K562 (cell line): ENCODE measurements around the gene LCN1. TPM values are rescaled to one million over a fixed set of nuclear protein-coding genes. Genes with fewer than 3 reads are reported as not detected.

Source experiments
- ATAC-seq: fragments of 200-7000 bp; cut with Tn5 transposase; 3 replicates; pipeline ENCODE4 v1.9.1; 2020; ENCODE audit warnings: moderate library complexity
- BruUV-seq: library from RNA; stranded (reverse); fragments of 400-500 nt; replicated peaks from 2 replicates; lab custom pipeline; 2021; lab: Mats Ljungman, UMichigan
- CTCF ChIA-PET: fragments of 300-600 bp; formaldehyde crosslinking; extraction: SDS; loops from one replicate; lab custom pipeline; 2021; ENCODE audit warnings: low intra/inter-chr PET ratio; lab: Yijun Ruan, JAX
- POLR2A ChIA-PET: fragments of 300-600, 350-650 bp; sonication (Branson Sonifier 250); formaldehyde crosslinking; extraction: SDS; loops from one replicate; lab custom pipeline; 2021; ENCODE audit warnings: antibody characterized with exemption, inconsistent platforms; lab: Yijun Ruan, JAX
- DNase-seq, 4 experiments: peaks; one replicate each; pipeline versions ENCODE4 v3.0.0 to v3.0.0-alpha.2; 2011 to 2018; ENCODE audit warnings: low spot score in 3 of 4, mixed read lengths in 3 of 4; ENCODE audit errors: extremely low read depth in 1 of 4
- FAIRE-seq: peaks from 2 replicates; lab custom pipeline; 2011; peaks lifted over from hg19 to GRCh38; lab: Jason Lieb, UNC
- H2AFZ ChIP-seq: 2 replicates; pipeline ENCODE4 v1.6.0; 2011; ENCODE audit warnings: low read depth, low read length, control low read depth, inconsistent platforms
- H3K27ac ChIP-seq: fragments of 200-600 bp; 3 replicates; pipeline ENCODE4 v1.8.0; 2011; ENCODE audit warnings: low read depth, mild to moderate bottlenecking, control low read depth, inconsistent platforms, low read length, moderate library complexity, mixed read lengths; ENCODE audit errors: extremely low read depth
- H3K27me3 ChIP-seq, 2 experiments: fragments of 300-600 bp in 1 of 2; 2 replicates in 1 of 2; 3 replicates in 1 of 2; pipeline versions ENCODE4 v1.6.0 to v1.8.0; 2011; ENCODE audit warnings: inconsistent platforms in 2 of 2, low read length in 2 of 2, mild to moderate bottlenecking in 1 of 2, mixed read lengths in 1 of 2, moderate library complexity in 1 of 2; ENCODE audit not compliant: control insufficient read depth in 2 of 2, insufficient read depth in 2 of 2
- H3K36me3 ChIP-seq: fragments of 300-600 bp; 3 replicates; pipeline ENCODE4 v1.8.0; 2011; ENCODE audit warnings: mild to moderate bottlenecking, low read length, inconsistent platforms; ENCODE audit not compliant: control insufficient read depth, insufficient read depth
- H3K4me1 ChIP-seq, 2 experiments: fragments of 200-600 bp in 1 of 2; replicated peaks in 1 of 2; 2 replicates in 1 of 2; 3 replicates in 1 of 2; pipeline versions ENCODE4 v1.5.1 to v1.8.0; 2011; ENCODE audit warnings: inconsistent platforms in 2 of 2, low read length in 2 of 2, mild to moderate bottlenecking in 1 of 2, mixed read lengths in 1 of 2, moderate library complexity in 1 of 2; ENCODE audit not compliant: control insufficient read depth in 2 of 2, insufficient read depth in 2 of 2
- H3K4me2 ChIP-seq: 2 replicates; pipeline ENCODE4 v1.6.1; 2011; ENCODE audit warnings: low read length, control low read depth, inconsistent platforms, mixed read lengths; ENCODE audit not compliant: insufficient read depth
- H3K4me3 ChIP-seq: fragments of 200-600 bp; sonication (generic), shearing (Covaris generic); 2 replicates; pipeline ENCODE4 v1.5.1; 2016; ENCODE audit warnings: control low read depth, inconsistent platforms
- H3K79me2 ChIP-seq: fragments of 200-600 bp; 3 replicates; pipeline ENCODE4 v1.8.0; 2011; ENCODE audit warnings: low read length, inconsistent platforms; ENCODE audit not compliant: control insufficient read depth, insufficient read depth
- H3K9ac ChIP-seq, 2 experiments: 2 replicates each; pipeline versions ENCODE4 v1.6.0 to v1.6.1; 2011; ENCODE audit warnings: low read depth in 2 of 2, low read length in 2 of 2, control low read depth in 1 of 2, inconsistent platforms in 1 of 2, mild to moderate bottlenecking in 1 of 2, mixed read lengths in 1 of 2; ENCODE audit not compliant: insufficient read depth in 1 of 2
- H3K9me1 ChIP-seq: one replicate; pipeline ENCODE4 v1.6.0; 2011; ENCODE audit warnings: inconsistent platforms, mild to moderate bottlenecking, low read length, moderate library complexity; ENCODE audit not compliant: control insufficient read depth, insufficient read depth
- H3K9me3 ChIP-seq: replicated peaks from 2 replicates; pipeline ENCODE4 v1.5.1; 2011; ENCODE audit warnings: low read depth, low read length, inconsistent platforms; ENCODE audit not compliant: control insufficient read depth, insufficient read depth
- H4K20me1 ChIP-seq: replicated peaks from 2 replicates; pipeline ENCODE4 v1.6.1; 2011; ENCODE audit warnings: low read length, inconsistent platforms, mixed read lengths; ENCODE audit not compliant: control insufficient read depth, insufficient read depth
- FOXP1 ChIP-seq: sonication (generic); formaldehyde crosslinking; IDR thresholded peaks from 2 replicates; pipeline ENCODE4 v1.8.0; 2022; ENCODE audit warnings: mild to moderate bottlenecking, missing genetic modification reagents
- HEY1 ChIP-seq: fragments of 250-450 bp; sonication (Bioruptor Pico); IDR thresholded peaks from 2 replicates; pipeline ENCODE4 v1.5.0; 2020; ENCODE audit warnings: mild to moderate bottlenecking, moderate library complexity, borderline replicate concordance
- RBM39 ChIP-seq: fragments of 200-400 bp; formaldehyde crosslinking; optimal IDR thresholded peaks from 2 replicates; pipeline ENCODE3; 2018; ENCODE audit warnings: low read depth, low read length
- SIRT6 ChIP-seq: IDR thresholded peaks from one replicate; pipeline ENCODE4 v1.6.1; 2012; ENCODE audit warnings: low read depth, mild to moderate bottlenecking, control low read depth, inconsistent platforms, low read length, moderate library complexity
- TEAD2 ChIP-seq: fragments of 450-650 bp; IDR thresholded peaks from 2 replicates; pipeline ENCODE4 v1.6.1; 2016; ENCODE audit warnings: missing genetic modification characterization, control low read depth, missing compliant biosample characterization
- WGBS: fragments of 100-300 bp; shearing (Covaris generic); methylation state at CpG from one replicate; pipeline ENCODE4 v1.1.6; 2016; ENCODE audit warnings: low coverage, mixed read lengths; ENCODE audit not compliant: insufficient coverage; ENCODE audit errors: missing lambda C conversion rate; 5-methylcytosine and 5-hydroxymethylcytosine counted together
- in situ Hi-C: fragments of 300-500 bp; cut with MboI; formaldehyde crosslinking; loops from 4 replicates; pipeline ENCODE4 v1.15.0; 2018; ENCODE audit warnings: inconsistent platforms, mixed read lengths
- intact Hi-C: fragments of 100-400 bp; cut with micrococcal nuclease; formaldehyde crosslinking; loops from 2 replicates; pipeline ENCODE4 v1.14.2; 2022
- polyA plus RNA-seq, 8 experiments: library from polyadenylated mRNA; depleted of rRNA in 4 of 8; stranded (reverse) in 5 of 8; unstranded in 3 of 8; fragments of >200 nt; fragmentation: Nextera tagmentation in 2 of 8; fragmentation: Illumina TruSeq in 1 of 8; extraction: Ambion mirVana in 2 of 8; extraction: Trizol in 1 of 8; gene quantifications; 2 replicates each; pipeline versions ENCODE4 v1.2.1 to v1.2.3, GENCODE V29; 2011 to 2014; ENCODE audit warnings: inconsistent platforms in 1 of 8, missing spikeins in 1 of 8
- total RNA-seq, 7 experiments: library from RNA; depleted of rRNA in 6 of 7; stranded (reverse); fragments of >200 nt in 6 of 7; fragmentation: Illumina TruSeq in 2 of 7; extraction: Trizol in 2 of 7; gene quantifications; 2 replicates each; pipeline versions ENCODE4 v1.2.1 to v1.2.3, GENCODE V29; 2011 to 2021; ENCODE audit warnings: low replicate concordance in 1 of 7

LCN1 gene
- total and polyA plus RNA-seq, 9 of the 15 experiments (the other 6 are each of a cell fraction or from before 2014, with no cell fraction given): not detected

GRCh38 chr9:135559606-135560005, 38.4 kb downstream of the LCN1 start:
- WGBS: 6% methylated on average over 11 of the region's 11 CpGs
- no peak for FAIRE-seq
- no peak for DNase-seq
- H3K9me1 ChIP-seq: no peaks in the 10 kb centered on the region
- H3K9ac ChIP-seq: no peak overlapping the region
- no TSS peak for BruUV-seq
- H3K27ac ChIP-seq: no peak overlapping the region
- H3K4me2 ChIP-seq: no peak overlapping the region
- CTCF ChIA-PET: no interaction called here
- no peaks in the 10 kb centered on the region for H3K9me3 ChIP-seq
- POLR2A ChIA-PET: interaction anchor here (1.1 to 1.2 kb wide), 2 partner anchors 8 to 57 kb away, joined by 3 read pairs; no protein-coding TSS in a partner anchor
- no peaks in the 10 kb centered on the region for H3K36me3 ChIP-seq
- intact Hi-C loops: no loop called here
- no peak for TF ChIP-seq RBM39
- no peak for TF ChIP-seq FOXP1 (CRISPR knock-in tag)
- no peak for TF ChIP-seq HEY1
- TF ChIP-seq TEAD2: no peak
- TF ChIP-seq SIRT6: no peak
- in situ Hi-C loops: no loop called here
- no peaks in the 10 kb centered on the region for H4K20me1 ChIP-seq
- H3K27me3 ChIP-seq: peaks cover 7 to 47% of the 10 kb centered on the region in 2 experiments
- no peak overlapping the region for H2AFZ ChIP-seq
- H3K79me2 ChIP-seq: no peaks in the 10 kb centered on the region
- no peak overlapping the region for H3K4me3 ChIP-seq
- peaks cover 5 to 14% of the 10 kb centered on the region in 2 experiments; a peak in 3 of 5 replicates for H3K4me1 ChIP-seq
- no peak for ATAC-seq
